Stimulated activated CD4-positive, alpha-beta T cell treated with anti-CD3 and anti-CD28 coated beads, TNF-alpha, amount 100 ng/mL, for 1 hour (primary cell): ENCODE results near the gene IFITM10.
"Not testable (repeated sequence)": the region's sequence is repeated elsewhere in the genome, so short reads cannot be mapped to it uniquely, and the experiment has no call there.

ENCODE experiments used
- DNase-seq, 3 donors: peaks; one replicate each; pipeline ENCODE4 v3.0.0-alpha.2; 2020; ENCODE audit warnings: low read depth in 3 of 3, low spot score in 1 of 3

The IFITM10 gene

DNA sequence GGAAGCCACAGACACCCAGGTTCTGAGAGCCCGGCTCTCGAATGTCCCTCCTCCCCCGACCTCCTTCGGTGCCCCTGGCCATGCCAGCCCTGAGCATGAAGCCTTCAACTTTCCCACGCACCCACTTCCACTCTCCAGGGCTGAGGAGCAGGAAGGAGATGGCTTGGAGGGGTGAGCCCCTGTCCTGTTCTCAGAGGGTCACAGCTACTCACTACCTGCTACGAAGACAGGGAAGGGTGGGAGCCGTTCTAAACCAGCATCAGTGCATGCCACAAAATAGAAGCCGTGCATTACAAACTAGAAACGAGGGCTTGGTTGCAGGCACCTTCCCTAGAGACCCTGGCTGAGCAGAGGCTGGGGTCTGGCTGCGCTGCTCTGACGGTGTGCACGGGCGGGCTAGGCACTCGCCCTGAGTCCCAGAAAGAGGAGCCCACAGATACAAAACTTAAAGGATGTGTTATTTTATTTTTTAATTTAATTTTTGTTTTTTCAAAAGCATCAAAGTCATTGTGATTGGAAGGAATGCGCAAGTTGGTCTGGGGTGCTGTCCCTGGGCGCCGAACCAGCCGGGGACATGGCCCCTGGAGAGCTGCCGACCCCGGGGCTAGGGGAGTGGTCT is 57.6 kb downstream of the IFITM10 start:
- no peak for DNase-seq

DNA sequence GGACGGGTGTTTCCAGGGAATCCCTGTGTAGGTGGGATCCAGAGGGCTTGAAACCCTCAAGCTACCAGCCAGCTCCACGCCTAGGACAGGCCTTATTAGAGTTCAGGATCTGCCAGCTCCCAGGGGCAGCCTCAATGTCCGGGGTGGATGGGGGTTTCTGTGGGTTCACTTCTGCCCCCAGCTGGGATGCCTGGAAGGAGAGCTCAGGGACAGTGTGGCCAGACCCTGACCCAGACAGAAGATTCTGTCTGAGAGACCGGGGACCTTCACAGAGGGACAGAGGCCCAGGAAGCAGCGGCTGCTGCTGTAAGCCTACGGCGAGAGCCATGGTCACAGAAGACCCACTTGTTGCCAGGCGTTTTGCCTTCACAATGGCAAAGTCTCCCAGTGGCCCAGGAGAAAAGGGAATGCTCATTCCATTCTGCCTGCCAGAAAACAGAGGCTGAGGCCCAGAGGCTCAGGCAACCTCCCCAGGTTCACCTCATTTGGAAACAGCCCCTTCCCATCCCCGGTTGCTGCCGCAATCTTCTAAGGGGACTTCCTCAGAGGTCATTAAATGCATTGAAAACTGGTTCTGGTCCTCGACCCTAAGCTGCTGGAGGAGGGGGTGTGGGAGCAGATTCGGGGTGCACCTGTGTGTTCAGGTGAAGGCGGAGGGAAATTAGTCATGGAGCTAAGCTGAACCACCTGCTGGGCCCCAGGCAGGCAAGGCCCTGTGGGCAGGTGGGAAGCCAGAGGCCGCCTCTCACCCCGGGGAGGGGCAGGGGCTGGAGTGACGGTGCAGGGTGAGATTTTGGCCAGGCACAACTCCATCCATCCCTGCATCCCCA is 58.3 kb downstream of the IFITM10 start:
- no peak for DNase-seq

DNA sequence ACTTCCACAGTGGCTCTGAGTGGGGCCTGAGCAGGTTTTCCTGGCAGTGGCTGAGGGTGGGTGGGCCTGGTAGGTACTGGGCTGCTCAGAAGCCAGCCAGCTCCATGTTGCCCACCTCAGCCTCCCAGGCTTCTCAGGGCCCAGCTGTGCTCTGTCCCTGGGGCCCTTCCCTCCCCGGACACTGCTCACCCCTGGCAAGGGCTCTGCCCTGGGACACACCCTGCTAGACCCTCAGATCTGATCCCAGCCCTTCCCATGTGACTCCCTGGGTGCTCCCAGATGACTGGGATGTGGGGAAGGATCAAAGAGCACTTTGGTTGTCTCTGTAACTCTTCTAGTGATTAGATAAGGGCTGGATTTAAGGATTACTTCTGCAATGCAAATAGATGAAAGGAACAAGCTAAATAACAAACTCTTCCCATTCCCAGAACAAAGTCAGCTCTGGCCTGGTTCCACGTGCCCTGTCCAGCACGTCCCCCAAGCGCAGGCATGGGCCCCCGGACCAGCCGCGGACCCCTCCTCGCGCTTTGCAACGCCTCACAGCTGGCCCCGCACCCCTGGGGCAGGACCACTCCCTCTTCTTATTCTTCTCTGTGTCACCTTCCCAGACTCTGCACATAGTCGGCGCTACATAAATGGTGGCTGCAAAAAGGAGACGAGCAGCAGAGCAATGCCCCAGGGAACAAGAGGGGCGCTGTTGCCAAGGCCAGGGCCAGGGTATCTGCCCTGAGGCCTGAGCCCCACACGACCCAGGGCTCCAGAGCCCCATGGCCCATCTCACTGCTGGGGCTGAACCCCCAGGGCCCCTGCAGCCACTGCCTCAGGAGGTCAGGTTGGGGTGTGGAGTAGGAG is 59.1 kb downstream of the IFITM10 start:
- no peak for DNase-seq

DNA sequence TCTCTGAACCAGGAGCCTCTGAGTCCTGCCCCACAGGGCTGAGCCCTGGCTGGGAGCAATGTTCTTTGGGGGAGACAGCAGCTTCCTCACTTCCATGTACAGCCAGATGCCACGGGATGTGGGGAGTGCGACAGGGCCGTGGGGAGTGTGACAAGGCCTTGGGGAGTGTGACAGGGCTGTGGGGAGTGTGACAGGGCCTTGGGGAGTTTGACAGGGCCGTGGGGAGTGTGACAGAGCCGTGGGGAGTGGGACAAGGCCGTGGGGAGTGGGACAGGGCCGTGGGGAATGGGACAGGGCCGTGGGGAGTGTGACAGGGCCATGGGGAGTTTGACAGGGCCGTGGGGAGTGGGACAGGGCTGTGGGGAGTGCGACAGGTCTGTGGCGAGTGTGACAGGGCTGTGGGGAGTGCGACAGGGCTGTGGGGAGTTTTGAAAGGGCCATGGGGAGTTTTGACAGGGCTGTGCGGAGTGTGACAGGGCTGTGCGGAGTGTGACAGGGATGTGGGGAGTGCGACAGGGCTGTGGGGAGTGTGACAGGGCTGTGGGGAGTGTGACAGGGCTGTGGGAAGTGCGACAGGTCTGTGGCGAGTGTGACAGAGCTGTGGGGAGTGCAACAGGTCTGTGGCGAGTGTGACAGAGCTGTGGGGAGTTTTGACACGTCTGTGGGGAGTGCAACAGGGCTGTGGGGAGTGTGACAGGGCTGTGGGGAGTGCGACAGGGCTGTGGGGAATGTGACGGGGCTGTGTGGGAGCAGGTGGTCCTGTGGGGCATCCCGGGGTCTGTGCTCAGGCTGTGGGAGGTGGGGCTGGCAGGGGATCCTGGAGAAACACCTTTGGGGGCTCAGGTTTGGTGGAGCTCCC is 60.0 kb downstream of the IFITM10 start:
- no peak for DNase-seq

DNA sequence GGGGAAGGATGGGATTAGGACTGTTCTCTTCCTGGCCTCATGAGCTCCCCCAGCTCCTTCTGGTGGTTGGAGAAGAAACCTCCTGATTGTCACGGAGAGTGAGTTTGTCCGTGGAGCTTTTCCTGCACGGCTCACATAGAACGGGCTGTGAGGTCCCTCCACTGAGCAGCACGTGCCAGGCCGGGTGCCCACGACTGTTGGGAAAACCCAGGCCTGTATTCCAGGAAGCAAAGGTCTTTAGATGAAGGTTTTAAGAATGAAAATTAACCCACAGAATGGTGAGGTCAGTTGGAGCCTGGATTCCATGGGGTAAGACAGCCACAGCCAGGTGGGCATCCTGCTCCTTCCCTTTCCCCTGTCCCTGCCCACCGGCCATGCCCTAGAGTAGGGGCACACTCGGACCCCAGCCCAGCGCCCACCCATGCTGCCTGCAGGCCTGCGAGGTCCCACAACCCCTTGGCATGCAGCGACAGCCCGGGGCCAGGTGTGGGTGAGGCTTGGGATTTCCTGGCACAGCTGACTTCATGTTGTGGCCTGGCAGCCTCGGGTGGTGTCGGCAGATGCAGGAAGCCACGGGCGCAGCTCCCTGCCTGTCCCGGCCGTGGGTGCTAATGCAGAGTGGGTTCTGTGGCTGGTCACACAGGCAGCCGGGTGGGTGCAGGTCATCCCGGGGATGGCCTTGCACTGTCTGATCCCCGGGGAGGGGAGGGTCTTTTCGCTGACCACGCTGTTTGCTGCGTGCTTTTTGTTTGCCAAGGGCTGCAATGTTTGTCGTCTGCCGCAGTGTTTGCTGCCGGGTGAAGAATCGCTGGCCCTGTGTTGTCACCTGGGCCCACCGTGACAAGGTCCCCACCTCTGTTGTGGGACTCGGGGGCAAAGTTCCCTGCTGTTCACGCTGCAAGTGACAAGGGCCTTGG is 60.9 kb downstream of the IFITM10 start:
- not testable (repeated sequence) for DNase-seq

DNA sequence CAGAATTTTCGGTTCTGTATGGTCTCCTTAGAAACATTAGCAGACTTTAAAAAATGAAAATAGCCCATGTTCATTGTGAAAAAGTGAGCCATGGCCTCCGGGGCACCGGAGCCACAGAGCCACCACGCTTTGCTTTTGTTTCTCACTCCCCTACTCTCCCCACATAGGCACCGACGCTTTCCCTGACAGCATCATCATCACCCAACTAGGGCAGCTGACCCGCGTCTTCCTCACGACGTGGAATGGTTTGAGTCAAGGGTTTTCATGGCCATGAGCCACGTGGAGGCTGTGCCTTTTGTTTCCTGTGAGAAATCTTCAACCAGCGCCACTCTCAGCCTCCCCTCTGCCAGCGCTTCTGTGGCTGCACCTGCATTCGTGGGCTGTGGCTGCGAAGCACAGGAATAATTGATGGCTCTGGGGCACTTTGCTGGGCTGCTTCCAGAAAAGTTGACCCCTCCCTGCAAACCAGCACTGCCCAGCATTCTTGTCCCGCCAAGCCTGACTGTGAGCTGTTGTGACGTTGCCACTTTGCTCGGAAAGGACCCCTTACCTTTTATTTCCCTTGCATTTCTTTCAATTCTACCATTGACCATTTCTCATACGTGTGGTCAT is 62.0 kb downstream of the IFITM10 start:
- DNase-seq = not testable (repeated sequence)

DNA sequence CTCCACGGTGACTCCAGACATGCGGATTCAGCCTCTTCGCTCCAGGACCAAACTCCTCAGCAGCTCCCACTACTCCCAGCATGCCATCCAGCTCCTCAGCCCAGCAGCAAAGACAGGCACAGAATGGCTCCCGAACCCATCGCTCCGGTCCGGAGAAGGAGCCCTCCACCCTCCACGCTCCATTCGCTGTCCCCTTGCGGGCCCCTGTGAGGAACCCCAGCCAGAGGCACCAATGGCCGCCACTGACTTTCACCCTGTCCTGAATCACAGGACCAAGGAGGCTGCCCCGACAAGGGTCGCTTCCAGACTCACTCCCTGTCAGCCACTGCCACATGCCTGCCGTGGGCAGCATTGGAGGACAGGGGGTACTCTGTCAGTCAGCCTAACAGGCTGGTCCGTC is 64.2 kb downstream of the IFITM10 start:
- not testable (repeated sequence) for DNase-seq

DNA sequence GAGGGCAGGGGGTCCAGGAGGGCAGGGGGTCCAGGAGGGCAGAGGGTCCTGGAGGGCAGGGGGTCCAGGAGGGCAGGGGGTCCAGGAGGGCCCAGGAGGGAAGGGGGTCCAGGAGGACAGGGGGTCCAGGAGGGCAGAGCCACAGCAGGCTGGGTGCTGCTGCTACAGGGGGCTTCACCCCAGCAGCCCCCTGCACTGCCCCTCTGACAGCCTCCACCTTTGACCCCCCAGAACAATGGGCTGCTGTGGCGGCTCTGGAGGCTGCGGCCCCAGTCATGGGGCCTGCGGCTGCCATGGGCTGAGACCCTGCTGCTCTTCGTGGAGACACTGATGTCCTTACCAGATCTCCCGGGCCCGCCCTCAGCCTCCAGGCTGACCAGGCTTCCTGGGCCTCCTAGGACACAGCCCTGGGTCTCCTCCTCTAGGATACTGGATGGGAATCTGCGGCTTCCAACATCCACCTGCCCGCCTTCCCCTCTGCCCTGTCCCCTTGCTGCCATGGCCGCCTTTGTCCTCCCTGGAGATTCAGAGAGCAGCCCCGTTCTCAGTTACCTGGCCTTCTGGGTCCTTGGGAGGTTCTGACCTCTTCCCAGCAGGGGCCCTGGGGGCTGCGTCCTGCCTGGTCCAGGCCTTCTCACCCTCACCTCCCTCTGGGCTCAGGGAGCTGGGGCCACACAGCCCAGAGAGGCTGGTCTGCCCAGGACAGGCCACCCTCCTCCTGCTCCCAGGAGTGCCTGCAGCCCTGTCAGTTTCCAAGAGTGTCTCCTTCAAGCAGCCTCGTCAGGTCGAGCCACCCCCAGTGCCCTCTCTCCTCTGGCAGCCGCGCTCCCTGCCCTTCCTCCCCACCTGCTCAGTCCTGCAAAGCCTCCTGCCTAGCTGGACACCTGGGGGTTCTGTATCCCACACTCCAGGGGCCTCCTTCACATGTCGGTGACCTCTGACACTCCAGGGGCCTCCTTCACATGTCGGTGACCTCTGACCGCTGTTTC is 65.2 kb downstream of the IFITM10 start:
- not testable (repeated sequence) for DNase-seq

DNA sequence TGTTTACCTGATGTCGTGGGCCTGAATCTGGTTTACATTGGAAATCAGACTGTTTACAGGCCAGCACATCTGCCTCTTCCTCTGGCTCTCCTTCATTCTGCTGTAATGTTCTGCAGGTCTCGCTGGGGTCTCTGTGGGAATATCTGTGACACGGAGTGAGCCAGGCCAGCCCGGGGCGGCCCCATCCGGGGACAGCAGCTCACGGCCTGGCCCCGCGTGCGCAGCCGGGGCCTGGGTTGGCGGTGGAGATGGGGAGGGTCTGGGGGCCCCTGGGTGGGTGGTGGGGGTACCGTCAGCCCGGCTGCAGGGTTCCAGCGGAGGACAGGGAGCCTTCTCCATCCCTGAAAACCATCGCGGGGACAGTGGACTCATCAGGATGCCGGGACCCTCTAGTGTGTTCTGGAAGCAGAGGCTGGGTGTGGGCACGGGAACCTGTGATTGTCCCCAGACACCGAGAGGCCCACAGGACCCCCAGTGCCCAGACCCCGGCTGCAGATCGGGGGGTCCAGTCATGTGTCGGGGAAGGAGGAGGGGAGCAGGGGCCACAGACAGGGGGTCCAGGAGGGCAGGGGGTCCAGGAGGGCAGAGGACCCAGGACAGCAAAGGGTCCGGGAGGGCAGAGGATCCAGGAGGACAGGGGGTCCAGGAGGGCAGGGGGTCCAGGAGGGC is 66.4 kb downstream of the IFITM10 start:
- not testable (repeated sequence) for DNase-seq

DNA sequence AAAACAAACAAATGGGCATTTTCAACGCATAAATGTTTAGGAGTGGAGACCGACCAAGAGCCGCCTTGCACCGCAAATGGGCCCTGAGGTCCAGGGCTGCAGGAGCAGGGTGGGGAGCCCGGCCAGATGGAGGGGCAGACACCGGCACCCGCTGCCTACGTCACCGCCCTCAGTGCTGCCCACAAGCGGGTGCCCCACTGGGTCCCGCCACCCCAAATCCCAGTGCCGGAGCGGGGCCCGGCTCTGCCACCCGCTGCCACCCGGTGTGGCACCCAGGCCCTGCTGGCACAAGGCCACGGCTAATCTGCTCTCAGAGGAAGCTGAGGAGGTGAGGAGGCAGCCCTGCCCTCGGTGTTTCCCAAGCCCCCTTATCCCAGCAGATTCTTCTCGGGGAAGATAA is 67.2 kb downstream of the IFITM10 start:
- DNase-seq = not testable (repeated sequence)
